ENCODE data around the gene SFXN5.

Gene SFXN5

DNA sequence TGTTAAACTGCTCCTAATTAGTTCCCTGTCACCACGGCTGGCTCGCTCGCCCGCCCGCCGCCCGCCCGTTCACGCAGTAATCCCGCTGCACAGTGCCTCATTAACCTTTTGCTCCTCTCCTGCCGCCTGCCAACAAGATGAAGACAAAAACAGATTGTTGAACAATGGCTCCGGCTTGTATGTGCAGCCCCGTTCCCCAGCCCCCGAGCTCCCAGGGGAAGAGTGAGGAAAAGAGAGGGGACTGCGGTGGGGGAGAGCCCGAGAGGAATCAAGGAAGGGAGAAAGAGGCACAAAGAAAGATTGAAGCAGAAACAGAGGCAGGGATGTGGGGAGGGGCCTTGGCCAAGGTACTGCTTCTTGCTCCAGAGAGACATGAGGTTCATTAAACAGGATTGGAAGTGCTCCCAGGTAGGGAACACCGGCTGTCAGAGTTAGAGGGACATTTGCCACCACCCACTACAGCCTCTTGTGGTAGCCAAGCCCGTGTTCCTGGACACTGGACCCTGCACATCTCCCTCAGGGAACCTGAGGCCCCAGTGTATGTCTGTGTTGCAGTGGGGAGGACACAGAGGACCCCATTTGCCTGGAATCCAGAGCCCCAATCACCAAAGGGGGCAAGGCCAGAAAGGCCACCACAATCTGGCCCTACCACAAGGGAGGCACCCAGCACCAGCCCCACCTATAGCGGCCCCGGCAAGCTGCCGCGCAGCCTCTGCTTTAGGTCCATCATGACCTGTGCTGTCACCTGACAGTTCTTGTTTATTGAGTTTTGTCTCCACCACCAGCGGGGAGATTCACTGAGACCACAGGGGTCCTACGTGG is 116.1 kb downstream of the SFXN5 start:
- no peak for DNase-seq

DNA sequence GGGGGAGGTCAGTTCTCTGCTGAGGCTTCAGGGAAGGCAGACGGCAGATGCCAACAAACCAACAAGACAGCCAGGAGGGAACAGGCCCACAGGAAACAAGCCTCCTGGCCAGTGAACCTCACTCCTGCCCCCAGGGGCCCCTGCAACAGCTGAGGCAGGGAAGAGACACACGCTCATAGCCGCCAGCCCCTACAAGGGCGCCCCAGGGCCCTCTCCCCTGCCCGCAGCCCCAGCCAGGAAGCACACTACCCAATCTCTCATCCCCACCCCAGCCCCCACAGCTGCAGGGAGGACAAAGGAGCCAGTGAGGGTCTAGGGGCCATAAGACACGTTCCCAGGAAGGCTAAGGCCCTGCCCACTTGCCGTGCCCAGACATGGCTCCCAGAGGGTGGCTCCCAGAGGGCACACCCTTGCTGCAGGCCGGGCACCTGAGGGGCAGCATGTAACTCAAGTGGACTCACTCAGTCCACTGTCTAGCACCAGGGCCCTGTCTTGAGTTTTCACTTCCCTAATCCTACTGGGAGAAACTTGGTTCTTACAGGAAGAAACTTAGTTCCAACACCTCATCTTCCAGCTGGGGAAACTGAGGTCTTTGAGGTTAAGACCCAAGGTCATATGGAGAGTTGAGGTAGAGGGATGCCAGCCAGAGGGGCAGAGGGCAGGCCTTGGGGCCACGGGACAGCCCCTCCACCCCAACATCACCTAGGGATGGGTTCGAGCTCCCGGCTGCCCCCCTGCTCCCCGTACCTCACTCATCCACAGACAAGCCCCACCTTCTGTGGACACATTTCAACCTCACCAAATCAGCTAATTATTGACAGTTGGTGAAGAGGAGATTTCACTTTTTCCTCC is 116.9 kb downstream of the SFXN5 start:
- DNase-seq = no peak

DNA sequence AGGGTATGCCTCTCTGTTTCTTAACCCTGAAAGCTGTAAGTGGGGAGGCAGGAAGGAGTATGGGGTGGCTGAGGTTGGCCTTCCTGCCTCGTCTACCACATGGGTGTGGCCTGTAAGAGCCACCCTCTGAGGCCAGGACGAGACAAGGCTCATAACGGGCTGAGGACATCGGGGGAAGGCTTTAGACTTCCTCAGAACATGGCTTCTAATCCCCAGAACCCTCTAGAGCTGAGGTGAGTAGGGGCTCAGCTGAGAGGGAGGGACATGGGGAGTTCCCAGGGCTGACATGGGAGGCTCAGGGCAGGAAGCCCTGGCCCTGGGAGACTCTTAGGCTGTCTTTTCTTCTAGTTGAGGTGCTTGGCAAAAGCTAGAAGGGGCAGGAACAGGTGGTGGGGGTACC is 117.5 kb downstream of the SFXN5 start:
- DNase-seq = no peak

DNA sequence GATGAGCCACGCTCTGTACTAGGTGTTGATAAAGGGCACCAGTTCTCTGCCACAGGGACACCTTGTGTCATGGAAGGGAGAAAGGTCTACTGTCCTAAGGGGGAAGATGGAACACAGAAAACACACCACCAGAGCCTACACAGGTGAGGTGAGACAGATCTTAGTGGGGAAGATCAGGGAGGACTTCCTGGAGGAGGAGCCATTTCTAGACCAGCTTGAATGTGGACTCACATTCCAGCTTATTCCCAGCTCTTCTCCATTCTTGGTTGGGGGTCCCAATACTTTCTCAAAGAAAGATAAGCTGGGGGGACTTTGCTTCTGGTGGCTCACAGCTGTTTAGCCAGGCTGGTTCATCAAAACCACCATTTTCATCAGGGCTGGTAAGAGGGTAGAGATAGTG is 118.0 kb downstream of the SFXN5 start:
- no peak for DNase-seq

DNA sequence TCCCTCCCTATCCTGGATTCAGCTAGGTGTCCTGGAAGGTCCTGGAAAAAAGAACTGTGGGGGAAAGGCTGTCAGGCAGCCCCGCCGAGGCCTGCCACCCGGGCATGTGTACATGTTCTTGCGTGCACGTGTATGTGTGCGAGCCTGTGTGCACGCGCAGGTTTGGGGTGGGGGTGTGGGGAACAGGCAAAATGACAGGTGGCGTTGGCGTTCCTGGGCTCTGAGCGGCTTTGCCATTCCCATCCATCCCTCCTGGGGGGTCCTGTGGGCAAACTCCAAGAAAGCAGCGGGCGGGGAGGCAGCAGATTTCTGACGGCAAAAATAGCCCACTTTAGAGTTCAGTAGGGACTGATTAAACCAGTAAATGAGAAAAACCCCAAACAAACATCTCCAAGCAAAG is 118.6 kb downstream of the SFXN5 start:
- no peak for DNase-seq

DNA sequence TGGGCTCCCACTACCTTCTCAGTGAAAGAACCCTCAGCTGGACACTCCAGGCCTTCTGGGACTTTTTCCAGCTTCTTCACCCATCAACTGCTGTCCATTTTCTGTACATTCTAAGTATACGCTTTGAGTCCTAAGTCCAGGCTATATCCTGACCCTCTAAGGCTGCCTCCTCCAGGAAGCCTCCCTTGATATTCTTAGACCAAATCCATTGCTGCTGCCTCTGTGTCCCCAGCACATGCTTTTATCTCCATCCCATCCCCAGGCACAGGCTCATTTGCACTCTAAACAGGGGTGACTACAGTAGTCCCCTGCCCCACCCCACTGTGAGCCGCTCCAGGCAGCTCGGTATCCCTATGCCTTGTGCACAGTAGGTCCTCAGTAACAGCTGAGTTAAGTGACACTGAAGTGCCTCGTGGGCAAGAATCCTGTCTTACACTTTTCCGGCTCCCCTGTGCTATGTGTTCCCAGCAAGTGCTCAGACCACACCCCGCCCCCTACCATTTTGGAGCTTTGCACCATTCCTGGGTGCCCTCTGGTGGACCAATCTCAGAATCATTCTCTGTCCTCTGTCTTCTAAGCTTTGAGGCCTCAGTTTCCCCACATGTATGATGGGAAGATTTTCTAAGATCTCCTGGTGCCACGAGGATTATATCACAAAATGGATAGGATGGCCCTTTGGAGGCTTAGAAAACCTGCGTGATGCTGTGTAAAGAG is 119.2 kb downstream of the SFXN5 start:
- DNase-seq = no peak

DNA sequence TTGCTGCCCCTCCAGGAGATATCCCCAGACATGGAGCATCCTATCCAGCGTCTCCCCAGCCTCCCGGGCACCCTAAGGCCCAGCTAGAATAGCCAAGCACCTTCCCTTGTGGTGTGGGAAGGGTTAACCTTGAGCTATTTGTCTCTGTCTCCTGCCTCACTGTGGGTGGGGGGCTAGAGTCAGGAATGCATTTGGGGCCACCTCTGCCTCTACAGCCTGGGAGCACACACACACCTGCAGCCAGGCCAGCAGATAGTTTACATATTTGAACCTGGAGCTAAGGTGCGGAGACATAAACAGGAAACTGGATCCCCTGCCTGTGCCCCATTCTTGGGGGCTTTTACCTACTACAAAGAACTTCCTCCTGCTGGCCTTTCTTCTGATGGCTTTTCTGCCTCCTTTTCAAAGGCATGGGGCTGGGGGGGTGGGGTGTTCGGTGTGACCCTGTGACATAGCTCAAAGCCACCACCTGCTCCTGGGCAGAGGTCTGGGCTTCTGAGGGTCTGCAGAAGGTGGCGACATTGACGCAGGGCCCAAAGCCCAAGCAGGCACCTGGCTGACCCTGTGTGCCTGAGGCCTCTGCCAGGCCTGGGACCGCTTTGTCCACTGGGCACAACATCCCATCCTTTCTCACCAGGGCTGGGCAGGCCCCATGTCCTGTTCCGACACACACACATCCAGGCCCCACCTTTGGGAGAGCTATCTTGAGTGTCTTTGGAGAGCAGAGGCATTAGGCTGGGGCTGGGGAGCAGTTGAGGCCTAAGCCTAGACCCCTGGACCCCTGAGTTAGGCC is 120.0 kb downstream of the SFXN5 start:
- DNase-seq = no peak

DNA sequence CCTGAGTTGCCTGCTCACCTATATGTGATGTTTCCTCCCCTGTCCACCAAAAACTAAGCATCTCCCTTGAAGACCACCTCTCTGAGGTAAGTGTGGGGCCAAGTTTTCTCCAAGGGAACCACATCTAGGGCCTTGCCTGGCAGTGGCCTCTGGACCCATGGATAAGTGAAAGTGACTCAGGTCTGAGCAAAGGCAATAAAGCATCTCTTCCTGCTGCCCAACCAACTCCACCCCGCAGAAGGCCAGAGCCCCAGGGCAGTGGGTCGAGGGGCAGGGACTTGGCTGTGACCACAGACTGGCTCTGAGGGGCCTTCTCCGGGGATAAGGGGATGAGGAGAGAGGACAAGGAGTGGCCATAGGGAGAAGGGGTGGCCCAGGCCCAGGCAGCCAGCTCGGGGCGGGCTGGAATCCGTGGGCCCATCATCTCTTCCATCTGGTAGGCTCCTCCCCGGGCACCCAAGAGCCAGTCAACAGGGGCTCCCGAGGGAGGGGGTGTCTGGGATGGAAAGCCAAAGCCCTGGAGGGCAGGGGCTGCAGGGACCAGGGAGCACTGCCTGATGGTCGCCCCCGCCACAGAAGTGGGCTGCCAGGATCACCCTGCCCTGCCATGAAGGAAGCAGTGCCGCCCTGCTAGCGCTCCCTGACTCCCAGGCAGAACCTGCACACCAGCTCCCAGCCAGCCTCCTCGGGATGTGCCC is 120.8 kb downstream of the SFXN5 start:
- no peak for DNase-seq

DNA sequence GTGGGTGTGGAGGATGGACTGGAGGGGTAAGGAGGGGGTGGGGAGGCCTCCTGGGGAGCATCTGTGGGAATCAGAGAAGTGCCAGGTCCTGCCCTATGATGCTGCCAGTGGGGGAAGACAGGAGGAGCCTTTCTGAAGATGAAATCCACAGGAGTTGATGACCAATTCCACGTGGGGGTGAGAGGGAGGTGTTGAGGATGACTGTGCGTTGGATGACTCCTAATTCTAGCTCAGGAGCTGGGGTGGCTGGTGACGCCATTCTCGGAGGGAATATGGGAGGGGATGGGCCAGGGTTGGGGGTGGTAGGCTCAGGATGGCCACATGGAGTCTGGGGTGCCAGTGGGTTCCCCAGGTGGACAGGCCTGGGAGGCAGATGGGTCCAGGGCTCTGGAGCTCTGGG is 121.9 kb downstream of the SFXN5 start:
- DNase-seq = no peak

DNA sequence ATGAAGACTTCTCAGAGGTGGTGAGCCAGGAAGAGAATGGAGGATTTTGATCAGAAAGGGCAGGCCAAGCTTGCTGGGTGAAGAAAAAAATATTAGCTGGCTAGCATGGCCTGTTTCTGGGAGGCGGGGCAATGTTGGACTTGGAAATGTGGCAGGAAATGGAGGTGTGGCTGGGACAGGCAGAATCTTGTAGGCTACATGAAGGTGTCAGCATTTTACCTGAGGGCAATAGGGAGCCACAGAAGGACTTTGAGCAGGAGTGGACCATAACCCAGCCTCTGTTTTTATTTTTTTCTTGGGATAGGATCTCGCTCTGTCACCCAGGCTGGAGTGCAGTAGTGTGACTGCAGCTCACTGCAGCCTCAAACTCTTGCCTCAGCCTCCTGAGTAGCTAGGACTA is 122.5 kb downstream of the SFXN5 start:
- DNase-seq = no peak

DNA sequence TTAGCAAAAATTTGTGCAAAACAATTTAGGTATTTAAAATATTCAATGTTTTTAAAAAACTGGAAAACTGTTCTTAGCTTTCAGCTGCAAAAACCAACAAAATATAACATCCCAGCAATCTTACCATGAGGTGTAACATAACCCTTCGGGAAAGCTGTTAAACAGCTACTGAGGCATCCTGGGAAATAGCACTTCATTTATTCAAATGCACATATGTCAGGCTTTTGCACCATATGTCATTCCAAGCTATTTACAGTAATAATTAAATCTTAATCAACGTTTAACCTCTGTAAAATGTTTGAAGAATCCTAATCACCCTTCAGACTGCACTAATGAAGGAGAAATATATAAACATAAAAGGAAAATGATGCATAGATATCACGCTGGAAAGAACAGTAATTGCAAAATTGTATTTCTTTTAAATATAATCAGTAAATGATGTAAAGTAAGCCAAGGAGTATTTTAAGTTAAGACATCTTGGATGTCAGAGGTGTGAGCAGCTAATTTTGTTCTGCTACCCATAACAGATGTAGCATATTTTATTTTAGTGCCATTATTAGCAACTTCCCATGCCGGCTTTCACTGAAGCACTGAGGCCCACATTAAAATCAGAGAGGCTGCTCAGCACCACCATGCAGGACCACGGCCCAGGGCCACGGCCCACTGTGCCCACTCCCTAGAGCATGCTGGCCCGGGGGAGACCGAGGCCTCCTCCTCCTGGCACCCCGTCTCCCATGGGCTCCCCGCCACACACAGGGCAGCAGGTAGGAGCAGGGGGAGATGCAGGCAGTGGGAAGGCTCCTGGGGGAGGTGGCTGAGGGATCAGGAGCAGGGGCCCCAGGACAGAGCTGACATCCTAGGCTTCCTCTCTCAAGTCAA is 123.3 kb downstream of the SFXN5 start:
- no peak for DNase-seq

DNA sequence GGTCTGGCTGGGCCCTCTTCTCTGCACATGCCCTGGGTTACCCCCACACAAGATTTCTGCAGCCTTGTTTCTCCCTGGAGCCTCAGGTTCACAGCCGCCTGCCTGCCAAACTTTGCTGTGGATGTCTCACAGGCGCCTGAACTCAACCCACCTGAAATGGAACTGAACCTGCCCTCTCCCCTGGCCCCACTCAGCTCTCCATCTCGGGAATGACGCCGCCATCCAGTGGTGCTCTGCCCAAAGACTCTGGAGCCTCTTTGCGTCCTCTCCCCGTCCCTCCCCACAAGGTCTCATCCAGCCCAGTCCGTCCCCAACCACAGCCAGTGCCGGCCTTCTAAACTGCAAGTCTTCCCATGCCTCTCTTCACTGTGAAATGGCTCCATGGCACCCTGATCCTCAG is 125.0 kb downstream of the SFXN5 start:
- DNase-seq = no peak

DNA sequence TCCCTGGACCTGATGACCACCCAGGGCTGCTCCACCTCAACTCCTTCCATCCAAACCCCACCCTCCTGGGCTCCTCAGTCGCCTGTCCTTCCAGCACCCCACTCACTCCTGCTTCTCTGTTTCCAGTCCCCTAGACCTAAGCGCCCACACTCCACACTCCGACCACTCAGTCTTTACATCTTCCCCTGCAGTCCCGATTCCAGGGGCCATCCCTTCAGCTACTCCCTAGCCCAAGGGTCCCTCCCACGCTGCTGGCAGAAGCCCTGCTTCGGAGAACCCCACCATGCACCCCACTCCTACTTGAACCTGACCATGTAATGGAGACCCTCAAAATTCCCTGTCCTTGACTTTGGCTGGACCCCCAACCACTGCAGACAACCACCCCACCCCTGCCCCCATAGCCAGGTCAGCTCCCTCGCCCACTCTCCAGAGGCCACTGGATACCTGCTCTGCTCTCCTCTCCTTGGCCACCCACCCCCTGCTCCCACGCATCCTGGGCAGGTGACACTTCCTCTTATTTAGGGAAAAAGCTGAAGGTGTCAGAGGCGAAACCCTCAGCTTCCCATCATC is 126.0 kb downstream of the SFXN5 start:
- no peak for DNase-seq

DNA sequence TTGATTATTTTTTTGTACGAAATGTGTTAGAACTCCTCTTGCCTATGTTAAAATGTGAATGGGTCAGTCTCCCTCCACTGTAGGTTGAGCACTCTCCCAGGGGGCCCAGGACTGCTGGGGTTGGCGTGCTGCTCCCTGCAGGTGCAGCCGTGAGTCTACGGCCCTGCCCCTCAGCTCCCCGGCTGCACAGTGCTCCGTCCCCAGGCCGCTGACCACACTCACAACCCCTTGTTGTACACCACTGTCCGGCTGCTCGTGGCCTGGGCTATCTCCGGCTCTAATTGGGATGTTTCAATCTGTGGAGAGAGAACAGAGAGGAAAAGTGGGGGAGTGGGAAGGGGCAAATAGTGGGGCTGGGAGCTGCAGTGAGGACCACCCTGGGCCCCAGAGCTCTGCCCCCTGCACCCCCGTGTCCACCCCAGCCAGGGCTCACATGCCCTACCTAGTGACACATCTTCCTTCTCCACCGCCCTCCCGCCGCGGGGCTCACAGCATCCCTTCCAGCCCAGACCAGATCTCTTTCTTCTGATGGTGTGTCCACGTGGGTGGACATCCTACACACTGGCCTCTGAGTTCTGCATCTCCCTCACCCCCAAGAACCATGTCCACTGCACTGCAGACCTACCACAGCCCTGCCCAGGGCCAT is 126.6 kb downstream of the SFXN5 start:
- DNase-seq = no peak

DNA sequence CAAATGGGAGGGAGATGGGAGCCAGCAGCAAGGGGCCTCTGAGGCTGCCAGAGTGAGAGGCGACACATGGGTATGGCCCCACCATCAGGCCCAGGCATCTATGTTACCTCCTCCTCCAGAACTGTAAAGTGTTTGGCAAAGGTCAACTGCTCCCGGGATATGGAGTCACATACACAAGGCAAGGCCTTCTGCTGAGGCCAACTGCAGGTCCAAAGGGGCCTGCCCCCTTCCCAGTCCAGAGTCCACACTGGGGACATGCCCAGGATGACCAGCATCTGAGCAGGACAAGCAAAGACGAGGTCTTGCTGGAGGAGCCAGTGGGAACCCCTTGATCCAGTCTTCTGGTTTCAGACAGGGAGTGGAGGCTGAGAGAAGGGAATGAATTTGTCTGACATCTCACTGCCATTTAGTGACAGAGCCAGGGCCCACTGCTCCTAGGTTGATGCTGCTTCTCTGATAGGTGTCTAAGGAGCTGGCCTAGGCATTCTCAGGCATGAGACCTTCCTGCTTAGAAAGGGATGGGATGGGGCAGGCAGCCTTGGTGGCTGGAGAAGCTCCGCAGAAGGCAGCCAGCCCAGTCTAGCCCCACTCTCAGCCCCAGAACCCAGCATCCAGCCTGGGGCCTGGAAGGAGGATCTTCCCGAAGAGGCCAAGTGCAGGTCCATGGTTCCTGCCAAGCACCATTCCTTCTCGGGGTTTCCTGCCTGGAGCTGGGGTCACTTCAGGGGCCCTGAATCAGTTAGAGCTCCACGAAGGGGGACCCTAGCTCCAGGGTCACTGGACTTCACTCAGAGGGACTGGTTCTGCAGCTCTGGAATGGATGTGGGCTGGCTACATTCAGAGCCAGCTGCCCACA is 127.7 kb downstream of the SFXN5 start:
- no peak for DNase-seq

DNA sequence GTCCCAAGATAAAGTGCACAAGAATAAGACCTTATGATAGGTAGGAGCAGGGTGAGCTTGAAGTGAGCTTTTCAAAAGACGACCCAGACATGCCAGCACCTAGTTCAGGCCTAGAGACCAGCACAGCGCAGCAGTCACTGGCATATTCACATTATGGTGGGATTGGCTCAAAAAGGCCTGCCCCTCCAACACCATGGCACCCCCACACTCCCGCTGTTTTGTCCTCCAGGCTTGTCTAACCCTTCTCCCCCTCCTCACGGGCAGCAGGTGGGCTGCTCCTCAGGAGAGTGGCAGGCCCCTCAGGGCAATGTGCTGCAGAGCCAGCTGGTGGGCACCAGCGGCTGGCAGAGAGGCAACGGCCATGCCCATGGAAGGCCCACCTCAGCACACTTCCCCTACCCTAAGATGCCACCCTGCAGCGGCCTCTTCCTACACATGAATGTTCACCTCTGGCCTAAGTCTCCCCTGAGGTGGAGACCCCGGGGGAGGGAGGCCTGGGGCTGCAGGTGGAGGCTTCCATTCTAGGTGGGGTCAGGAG is 128.6 kb downstream of the SFXN5 start:
- DNase-seq = no peak

DNA sequence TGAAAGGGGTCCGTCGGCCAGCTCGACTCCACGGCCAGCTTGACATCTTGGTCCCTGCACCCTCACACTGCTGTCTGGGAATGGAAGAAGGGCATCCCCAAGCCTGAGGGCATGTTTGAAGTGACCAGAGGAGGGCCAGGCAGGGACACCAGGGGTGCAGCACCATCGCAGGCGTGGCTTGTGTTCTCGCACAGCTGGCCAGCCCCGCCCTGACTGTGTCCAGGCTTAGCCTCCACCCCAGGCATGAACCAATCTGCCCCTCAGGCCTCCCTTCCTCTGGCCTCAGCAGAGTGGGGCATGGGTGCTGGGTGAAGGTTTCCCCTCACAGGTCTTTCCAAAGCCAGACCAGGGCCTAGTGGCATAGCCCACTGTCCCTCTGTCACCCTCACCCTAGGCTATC is 129.2 kb downstream of the SFXN5 start:
- DNase-seq = no peak

DNA sequence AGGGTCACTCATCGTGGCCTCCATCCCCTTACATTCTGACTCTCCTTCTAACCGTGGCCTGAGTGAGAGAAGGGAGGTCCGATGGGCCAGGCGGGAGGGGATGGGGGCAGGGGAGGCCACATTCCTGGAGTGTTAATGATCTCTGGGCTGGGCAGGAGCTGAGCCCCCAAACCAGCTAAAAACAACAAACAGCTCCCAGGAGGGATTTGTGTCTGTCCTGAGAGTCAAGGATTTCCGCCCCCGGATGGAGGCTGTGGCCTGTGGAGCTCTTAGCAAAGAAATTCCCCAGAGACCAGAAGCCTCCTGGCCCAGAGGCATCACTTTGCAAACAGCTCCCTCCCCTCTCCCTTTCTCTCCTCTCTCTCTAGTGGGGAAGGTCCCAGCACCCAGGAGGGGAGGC is 130.7 kb downstream of the SFXN5 start:
- peak; percentile 90 for DNase-seq

DNA sequence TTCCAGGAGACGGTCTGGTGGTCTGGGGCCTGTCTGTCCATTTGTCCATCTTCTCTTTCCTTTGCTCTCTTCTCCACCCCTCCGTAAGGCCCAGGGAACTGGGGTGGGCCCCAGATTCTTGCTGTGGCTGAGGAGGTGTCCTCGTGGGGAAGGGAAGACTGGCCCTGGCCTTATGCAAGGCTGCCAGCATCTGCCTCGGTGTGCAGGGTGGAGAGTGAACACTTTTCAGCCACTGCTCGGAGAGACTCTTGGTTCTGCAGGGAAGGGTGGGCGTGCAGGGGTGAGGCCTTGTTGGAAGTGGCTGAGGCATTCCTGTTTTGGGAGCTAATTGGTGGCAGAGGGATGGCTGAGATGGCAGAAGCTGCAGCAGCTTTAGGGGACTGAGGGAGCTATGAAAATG is 131.2 kb downstream of the SFXN5 start:
- DNase-seq = no peak
